HG03097 (cell line): Measurements from ENCODE around the gene HMCN2.

Experiments used
- ATAC-seq: cut with Tn5 transposase; IDR thresholded peaks from one replicate; pipeline ENCODE4 v1.9.1; 2021; ENCODE audit not compliant: unreplicated experiment, low FRiP score

Gene HMCN2

DNA sequence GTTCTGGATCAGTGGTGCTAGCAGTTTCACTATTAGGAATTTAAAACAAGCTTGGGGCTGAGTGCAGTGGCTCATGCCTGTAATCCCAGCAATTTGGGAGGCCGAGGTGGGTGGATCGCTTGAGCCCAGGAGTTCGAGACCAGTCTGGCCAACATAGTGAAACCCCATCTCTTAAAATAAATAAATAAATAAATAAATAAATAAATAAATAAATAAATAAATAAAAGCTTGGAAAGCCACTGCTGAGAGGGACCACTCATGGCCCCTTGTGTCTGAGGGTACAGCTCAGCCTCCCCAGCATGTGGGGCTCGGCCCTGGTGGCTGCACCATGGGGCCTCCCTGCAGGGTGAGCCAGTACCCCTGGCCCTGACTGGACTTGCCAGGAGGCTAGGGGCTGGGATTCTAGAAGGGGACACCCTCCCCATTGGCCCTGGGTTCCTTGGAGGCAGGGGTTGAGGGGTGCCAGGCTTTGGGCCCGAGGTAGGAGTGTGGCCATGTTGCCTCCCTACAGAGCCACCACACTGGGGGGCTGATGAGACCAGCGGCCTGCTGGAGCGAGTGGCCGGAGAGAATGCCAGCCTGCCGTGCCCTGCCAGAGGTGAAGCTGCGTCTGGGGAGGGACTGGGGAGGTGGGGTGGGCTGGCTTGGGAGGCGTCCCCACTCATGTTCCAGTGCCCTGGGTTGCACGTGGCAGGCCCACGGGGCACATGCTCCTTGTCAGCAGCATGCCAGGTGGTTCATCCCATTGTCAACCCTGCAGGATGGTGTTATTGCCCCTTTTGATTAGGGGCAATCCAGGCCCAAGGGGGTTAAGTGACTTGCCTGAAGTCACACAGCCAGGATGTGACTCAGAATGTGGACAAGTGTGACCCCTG lies 76.5 kb downstream of the HMCN2 start:
- ATAC-seq = no peak

DNA sequence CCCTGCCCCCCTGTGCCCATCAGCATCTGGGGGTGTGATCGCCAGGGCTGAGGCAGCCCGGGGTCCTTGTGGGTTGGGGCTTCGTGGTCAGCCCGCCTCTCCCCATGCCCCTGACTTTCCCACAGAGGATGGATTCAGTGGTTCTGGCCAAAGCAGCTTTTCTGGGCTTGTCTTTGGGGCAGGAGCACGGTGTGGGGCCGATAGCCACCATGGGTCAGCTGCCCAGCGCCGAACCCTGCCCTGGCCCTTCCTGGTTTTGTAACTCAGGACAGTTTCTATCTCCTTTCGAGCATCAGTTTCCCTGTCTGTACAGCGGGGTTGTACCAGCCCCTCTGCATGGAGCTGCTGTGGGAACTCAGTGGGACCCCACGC lies 77.1 kb downstream of the HMCN2 start:
- no peak for ATAC-seq

DNA sequence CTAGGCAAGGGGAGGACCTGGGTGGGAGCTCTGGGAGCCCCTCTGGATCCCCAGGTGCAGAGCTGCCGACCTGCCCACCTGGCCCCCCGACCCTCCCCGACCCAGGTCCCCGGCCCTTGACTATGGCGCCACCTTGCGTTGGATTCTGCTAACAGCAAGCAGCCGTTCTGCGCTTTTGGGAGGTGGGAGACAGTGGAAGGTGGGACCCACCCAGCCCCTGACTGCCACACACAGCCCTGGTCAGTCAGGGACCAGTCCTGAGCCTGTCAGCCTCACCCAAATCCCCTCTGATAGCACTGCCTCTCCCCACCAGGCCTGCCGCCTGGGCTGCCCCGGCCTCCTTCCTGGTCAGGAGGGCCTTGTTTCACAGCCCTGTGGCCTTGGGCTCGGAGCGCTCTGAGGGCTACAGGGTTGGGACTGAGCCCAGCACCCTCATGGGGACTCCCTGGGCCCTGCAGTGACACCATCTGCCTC lies 77.9 kb downstream of the HMCN2 start:
- no peak for ATAC-seq

DNA sequence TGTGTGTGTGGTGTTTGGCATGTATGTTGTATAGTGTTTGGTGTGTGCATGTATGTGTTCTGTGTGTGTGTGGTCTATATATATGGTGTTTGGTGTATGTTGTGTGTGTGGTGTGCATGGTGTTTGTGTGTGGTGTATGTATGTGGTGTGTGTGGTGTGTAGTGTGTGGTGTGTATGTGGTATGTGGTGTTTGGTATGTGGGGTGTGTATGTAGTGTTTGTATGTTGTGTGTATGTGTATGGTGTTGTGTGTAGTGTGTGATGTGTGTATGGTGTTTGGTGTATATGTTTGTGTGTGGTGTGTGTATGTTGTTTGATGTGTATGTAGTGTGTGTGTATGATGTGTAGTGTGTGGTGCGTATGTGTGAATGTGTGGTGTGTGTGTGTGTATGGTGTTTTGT lies 78.8 kb downstream of the HMCN2 start:
- no peak for ATAC-seq

DNA sequence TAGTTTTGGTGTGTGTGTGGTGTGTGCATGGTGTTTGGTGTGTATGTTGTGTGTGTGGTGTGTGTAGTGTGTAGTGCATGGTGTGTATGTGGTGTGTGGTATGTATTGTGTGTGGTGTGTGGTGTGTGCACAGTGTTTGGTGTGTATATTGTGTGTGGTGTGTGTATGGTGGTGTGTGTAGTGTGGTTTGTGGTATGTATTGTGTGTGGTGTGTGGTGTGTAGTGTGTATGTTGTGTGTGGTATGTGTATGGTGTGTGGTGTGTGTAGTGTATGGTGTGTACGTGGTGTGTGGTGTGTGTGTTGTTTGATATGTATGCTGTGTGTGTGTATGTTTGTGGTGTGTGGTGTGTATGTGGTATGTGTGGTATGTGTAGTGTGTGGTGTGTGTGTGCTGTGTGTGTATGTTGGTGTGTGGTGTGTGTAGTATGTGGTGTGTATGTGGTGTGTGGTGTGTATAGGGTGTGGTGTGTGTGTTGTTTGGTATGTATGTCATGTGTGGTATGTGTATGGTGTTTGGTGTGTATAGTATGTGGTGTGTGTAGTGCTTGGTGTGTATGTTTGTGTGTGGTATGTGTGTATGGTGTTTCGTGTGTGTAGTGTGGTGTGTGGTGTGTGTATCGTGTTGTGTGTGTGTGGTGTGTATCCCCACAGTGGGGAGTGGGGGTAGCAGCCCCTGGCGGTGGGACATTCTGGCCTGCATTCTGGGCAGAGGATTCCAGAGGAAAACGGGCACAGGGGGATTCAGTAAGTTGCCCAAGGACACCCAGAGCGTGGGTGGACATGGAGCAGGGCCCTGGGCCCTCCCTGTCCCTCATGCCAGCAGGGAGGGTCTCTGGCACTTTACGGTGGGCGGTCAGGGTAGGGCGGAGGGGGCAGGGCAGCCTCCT lies 79.7 kb downstream of the HMCN2 start:
- ATAC-seq = no peak

DNA sequence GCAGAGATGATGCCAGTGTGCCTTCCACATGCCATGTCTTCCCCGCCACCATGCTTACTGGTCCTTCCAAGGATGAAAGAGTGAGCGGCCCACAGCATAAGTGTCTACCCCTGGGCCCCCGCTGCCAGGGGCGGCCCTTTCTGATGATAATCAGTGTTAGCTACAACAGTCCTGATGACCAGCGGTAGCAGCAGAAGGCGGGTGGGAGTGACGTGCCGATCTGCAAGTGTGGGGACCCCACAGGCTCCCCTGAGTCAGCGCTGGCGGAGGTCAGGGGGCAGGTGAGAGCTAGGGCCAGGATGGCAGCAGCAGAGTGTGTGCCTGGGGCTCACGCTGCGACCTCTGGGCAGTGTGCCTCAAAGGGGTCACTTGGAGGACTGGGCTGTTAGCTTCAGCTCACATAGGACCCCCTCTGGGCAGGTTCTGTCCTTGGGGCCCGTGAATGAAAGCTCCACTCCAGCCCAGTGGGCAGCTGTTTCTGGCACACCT lies 80.4 kb downstream of the HMCN2 start:
- ATAC-seq = no peak

DNA sequence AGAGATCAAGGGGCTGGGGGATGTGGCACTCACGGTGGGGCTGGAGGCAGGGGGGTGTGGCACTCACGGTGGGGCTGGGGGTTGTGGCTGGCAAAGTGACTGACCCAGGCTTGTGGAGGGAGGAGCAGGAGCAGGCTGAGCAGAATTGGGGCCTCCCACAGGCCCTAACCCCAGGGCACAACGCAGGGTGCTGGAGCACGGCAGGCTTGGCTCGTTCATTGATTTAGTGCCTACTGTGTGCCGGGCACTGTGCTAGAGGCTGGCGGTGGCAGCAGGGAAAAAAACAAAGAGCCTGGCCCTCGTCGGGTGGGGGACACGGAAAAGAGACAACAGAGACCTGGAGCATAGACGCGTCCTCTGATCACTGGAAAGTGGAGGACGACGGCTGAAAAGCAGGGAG lies 80.9 kb downstream of the HMCN2 start:
- no peak for ATAC-seq

DNA sequence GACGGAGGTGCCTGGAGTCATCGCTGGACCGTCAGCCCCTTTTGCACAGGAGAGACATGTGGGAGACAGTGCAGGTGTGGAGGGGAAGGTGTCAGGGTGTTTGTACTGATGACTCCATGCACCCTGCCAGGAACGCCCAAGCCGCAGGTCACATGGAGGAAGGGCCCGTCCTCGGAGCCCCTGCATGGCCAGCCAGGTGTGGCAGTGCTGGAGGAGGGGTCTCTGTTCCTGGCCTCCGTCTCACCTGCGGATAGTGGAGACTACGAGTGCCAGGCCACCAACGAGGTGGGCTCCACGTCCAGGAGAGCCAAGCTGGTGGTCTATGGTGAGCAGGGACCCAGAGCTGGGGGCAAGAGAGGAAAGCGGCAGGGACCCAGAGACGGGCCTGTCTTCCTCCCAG lies 81.5 kb downstream of the HMCN2 start:
- ATAC-seq = no peak

DNA sequence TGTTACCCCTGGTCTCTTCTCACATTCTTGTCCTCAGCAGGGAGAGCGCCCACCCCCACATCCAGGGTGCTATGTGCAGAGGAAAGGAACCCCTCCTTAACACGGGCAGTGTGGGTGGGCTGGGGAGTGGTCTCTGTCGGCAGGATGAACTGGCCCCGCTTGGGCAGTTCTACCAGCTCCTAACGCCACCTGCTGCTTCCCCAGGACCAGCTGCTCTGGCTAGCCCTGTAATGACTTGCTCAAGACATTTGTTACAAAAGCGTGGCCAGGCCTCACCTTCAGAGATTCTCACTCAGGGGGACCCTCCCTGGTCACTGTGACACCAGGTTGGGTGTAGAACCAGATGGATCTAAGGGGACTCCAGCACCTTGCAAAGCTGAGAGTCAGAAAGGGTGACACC lies 82.4 kb downstream of the HMCN2 start:
- no peak for ATAC-seq

DNA sequence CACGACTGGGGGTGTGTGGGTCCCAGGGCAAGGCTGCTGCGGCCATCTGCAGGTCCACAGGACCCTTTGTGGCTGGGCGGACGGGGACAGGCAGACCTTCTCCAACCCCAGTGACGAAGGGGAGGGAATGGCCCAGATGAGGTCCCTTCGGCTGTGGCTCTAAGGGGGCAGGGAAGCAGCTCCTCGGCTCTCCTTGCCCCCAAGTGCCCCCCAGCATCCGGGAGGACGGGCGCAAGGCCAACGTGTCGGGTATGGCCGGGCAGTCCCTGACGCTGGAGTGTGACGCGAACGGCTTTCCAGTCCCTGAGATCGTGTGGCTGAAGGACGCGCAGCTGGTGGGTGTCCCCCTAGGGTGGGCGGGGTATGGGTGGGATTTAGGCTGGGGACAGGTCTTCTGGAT lies 82.8 kb downstream of the HMCN2 start:
- no peak for ATAC-seq

DNA sequence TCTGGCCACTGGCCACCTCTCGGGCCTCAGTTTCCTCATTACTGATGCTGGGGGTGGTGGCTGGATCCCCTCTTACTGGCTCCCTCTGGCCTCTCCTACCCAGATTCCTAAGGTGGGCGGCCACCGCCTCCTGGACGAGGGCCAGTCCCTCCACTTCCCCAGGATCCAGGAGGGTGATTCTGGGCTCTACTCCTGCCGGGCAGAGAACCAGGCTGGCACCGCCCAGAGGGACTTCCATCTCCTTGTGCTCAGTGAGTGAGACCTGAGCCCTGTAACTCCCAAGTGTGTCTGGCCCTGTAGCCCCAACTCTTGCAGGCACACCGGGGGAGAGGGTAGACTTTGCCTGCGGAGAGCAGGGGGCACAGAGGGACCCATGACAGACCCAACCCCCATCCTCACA lies 83.3 kb downstream of the HMCN2 start:
- no peak for ATAC-seq

DNA sequence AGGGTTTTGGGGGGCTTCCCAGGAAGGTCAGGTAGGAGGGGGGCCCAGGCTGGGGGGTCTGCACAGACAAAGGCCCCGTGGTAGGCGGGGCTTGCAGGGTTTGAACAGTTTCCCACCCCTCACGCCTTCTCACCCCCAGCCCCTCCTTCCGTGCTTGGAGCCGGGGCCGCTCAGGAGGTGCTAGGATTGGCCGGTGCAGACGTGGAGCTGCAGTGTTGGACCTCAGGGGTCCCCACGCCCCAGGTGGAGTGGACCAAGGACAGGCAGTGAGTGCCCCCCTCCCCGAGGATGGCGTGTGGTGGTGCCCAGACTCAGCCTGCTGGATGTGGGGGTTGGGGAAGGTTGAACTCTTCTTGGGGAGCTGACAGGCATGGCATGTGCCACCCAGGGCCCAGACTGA lies 83.8 kb downstream of the HMCN2 start:
- ATAC-seq = no peak

DNA sequence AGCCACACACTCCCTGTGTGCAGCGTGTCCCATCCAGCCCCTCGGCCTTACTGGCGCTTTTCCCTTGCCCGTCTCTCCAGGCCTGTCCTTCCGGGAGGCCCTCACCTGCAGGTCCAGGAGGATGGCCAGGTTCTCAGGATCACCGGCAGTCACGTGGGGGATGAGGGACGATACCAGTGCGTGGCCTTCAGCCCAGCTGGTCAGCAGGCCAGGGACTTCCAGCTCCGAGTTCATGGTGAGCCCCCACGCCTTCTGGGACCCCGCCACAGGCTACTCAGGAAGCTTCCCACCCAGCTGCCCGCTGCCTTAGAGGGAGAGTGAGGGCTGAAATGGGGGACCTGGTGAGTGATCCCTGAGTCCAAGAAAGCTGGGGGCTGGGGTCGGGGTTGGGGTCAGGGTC lies 85.8 kb downstream of the HMCN2 start:
- ATAC-seq = no peak

DNA sequence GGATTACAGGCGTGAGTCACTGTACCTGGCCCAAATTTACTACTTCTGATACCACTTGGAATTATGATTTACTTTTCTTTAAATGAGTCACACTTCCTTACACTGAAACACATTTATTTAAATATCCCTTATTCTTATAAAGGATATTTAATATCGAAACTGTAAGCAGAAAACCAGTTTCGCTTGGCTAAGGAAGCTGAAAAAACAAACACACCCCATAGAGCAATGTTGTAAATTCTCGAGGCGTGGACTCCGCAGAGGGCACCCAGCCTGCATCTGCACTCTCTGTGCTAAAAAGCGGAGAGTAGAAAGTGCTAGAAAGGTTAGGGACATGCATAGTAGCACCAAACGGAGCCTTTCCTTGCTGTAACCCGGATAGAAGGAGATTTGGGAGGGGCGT lies 86.5 kb downstream of the HMCN2 start:
- no peak for ATAC-seq

DNA sequence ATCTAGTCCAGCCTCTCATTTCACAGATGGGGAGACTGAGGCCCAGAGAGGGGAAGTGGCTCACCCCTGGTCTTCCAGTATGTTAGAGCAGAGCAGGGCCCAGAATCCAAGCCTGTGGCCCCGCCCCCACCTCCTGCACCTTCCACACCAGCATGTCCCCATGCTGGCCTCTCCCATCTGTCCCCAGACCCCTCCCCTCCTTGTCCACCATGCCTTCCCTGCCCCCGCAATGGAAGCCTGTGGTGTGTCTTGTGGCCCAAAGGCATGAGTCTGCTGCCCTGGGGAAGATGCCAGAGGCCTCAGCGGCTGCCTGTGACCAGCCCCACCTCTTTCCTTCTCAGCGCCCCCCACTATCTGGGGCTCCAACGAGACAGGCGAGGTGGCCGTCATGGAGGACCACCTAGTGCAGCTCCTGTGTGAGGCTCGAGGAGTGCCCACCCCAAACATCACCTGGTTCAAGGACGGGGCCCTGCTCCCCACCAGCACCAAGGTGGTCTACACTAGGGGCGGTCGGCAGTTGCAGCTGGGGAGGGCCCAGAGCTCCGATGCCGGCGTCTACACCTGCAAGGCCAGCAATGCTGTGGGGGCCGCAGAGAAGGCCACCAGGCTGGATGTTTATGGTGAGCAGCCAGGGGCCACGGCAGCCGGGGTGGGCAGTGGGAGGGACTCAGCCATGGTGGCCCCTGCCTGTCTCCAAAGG lies 87.2 kb downstream of the HMCN2 start:
- ATAC-seq = no peak

DNA sequence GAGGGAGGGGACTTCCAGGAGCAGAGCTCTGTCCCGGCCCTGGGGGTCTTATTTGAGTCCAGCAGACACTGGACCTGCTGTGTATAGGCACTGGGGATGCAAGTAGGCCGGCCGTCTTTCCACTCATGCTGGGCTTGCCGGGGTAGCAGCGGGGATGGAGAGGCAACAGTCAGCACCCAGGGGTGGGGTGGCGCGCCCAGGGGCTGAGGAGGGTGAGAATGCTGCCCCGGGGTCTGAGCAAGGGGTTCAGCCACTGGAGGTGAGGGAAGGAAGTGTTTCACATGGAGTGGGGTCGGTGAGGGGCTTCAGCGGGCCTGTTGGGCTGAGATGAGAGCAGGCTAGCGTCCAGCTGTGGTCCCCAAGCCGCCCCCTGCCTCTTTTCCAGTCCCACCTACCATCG lies 88.8 kb downstream of the HMCN2 start:
- no peak for ATAC-seq

DNA sequence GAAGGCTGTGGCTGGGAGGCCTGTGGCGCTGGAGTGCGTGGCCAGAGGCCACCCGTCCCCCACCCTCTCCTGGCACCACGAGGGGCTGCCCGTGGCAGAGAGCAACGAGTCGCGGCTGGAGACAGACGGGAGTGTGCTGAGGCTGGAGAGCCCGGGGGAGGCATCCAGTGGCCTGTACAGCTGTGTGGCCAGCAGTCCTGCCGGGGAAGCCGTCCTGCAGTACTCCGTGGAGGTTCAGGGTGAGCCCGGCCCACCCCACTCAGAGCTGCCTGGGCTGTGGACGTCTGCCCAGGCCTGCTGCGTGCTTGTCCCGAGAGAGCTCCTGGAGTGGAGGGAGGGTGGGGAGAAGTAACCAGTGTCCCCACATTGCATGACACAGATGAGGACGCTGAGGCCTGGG lies 89.2 kb downstream of the HMCN2 start:
- no peak for ATAC-seq

DNA sequence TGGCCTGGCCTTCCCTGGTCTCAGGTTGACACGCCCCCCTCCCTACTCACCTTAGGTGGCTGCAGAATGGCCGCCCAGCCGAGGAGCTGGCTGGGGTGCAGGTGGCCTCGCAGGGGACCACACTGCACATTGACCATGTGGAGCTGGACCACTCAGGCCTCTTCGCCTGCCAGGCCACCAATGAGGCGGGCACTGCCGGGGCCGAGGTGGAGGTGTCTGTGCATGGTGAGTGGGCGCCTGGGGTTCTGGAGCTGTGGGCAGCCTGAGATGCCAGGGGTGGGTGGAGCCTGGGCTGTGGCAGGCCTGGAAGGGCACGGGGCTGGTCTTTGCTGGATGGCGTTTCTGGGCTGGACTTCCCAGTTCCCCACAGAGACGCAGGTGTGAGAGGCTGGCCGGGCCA lies 90.5 kb downstream of the HMCN2 start:
- ATAC-seq = no peak

DNA sequence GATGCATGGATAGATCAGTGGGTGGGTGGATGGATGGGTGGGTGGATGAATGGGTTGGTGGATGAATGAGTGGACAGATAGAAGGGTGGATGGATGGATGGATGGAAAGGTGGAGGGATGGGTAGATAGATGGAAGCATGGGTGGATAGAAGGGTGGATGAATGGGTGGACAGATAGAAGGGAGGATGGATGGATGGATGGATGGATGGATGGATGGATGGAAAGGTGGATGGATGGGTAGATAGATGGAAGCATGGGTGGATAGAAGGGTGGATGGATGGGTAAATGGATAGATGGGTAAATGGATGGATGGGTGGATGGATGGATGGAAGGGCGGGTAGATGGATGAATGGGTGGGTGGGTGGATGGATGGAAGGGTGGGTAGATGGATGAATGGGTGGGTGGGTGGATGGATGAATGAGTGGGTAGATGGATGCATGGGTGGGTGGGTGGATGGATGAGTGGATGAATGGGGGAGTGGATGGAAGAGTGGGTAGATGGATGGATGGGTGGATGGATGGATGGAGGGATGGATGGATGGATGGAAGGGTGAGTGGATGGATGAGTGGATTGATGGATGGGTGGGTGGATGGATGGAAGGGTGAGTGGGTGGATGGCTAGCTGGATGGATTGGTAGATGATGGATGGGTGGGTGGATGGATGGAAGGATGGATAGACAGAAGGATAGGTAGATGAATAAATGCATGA lies 91.5 kb downstream of the HMCN2 start:
- ATAC-seq = no peak

DNA sequence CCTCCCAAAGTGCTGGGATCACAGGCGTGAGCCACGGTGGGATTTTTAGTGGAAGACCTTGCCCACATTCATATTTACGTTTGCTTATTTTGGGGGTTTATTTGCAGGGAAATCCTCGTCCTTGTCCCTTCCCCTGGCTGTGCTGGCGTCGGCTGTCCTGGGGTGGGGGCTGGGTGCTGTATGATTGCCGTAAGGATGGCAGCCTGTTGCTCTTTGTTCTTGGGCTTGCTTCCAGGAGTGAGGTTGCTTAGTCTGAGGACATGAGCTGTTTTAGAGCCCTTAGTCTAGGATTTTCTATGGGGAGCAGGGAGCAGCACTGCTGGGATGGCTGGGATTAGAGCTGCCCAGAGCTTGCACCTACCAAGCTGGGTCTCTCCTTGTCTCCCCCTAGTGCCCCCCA lies 93.4 kb downstream of the HMCN2 start:
- no peak for ATAC-seq
